Fibroblast of villous mesenchyme (primary cell): ENCODE data around the gene ZBED1. TPM values are rescaled to one million over a fixed set of nuclear protein-coding genes. Genes with fewer than 3 reads are reported as not detected.

ENCODE experiments used
- DNase-seq: peaks from one replicate; pipeline ENCODE4 v3.0.0-alpha.2; 2010; ENCODE audit warnings: low read depth
- H3K4me3 ChIP-seq: 2 replicates; pipeline ENCODE4 v1.5.1; 2011; ENCODE audit warnings: low read depth, mild to moderate bottlenecking, low read length
- total RNA-seq: library from RNA; depleted of rRNA; stranded (reverse); fragments of >200 nt; gene quantifications from 2 replicates; pipeline ENCODE4 v1.2.3, GENCODE V29; 2012
- TF ChIP-seq, protein P1 (sequence below): IDR thresholded peaks from 2 replicates; pipeline ENCODE4 v1.5.1; 2012; ENCODE audit warnings: low read depth, mild to moderate bottlenecking, low read length; ENCODE audit not compliant: insufficient read depth

ZBED1 gene
- total RNA-seq, 1 donor, result 32.4 TPM

DNA sequence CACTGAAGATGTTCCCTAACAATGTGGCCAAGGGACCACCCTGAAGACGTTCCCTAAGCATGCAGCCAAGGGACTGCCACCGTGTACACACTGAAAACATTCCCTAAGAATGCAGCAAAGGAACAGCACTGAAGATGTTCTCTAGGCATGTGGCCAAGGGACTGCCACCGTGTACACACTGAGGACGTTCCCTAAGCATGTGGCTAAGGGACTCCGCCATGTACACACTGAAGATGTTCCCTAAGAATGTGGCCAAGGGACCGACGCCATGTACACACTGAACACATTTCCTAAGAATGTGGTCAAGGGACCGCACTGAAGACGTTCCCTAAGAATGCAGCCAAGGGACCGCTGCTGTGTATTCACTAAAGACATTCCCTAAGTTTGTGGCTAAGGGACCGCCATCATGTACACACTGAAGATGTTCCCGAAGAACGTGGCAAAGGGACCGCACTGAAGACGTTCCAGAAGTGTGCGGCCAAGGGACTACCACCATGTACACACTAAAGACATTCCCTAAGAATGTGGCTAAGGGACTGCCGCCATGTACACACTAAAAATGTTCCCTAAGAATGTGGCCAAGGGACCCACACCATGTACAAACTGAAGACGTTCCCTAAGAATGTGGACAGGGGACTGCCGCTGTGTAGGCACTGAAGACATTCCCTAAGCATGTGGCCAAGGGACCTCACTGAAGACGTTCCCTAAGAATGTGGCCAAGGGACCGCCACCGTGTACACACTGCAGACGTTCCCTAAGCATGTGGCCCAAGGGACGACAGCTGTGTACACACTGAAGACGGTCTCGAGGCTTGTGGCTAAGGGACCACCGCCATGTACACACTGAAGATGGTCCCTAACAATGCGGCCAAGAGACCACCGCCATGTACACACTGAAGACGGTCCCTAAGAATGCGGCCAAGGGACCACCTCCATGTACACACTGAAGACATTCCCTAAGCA, 54.8 kb downstream of the ZBED1 start:
- no peak for DNase-seq
- TF ChIP-seq, protein P1, sequence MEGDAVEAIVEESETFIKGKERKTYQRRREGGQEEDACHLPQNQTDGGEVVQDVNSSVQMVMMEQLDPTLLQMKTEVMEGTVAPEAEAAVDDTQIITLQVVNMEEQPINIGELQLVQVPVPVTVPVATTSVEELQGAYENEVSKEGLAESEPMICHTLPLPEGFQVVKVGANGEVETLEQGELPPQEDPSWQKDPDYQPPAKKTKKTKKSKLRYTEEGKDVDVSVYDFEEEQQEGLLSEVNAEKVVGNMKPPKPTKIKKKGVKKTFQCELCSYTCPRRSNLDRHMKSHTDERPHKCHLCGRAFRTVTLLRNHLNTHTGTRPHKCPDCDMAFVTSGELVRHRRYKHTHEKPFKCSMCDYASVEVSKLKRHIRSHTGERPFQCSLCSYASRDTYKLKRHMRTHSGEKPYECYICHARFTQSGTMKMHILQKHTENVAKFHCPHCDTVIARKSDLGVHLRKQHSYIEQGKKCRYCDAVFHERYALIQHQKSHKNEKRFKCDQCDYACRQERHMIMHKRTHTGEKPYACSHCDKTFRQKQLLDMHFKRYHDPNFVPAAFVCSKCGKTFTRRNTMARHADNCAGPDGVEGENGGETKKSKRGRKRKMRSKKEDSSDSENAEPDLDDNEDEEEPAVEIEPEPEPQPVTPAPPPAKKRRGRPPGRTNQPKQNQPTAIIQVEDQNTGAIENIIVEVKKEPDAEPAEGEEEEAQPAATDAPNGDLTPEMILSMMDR, result no peak
- H3K4me3 ChIP-seq, result no peak overlapping the region

DNA sequence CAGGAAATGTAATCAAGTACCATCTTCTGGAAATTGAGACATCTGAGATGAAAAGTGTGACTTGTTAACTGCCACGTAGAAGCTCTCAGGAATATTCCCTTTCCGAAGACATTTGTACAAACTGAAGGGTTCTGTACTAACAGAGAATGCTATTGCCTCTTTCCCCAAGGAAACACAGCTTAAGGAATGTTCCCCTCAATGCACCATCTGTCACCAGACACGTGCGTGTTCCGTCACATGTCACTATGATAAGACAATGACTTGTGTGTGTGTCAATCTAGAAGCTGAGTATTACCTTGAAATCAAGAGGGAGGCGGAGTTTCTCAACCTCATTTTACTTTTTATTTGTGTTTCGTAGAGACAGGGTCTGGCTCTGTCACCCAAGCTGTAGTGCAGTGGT, 58.1 kb downstream of the ZBED1 start:
- TF ChIP-seq, protein P1, result no peak
- no peak overlapping the region for H3K4me3 ChIP-seq
- no peak for DNase-seq

DNA sequence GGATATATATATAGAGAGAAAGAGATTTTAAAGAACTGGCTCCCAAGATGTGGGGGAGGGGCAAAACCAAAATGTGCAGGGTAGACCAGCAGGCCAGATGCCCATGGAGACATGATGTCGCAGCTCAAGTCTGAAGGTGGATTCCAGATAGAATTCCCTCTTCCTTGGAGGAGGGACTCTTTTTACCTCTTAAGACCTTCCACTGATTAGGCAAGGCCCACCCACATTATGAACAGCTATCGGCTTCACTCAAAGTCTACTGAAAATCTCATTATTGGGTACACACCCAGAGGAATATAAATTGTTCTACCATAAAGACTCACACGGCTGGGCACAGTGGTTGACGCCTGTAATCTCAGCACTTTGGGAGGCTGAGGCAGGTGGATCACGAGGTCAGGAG, 59.3 kb downstream of the ZBED1 start:
- TF ChIP-seq, protein P1, result no peak
- no peak overlapping the region for H3K4me3 ChIP-seq
- DNase-seq, result no peak

- DNase-seq, result no peak
- no peak overlapping the region for H3K4me3 ChIP-seq
- TF ChIP-seq, protein P1, result no peak
Observed at GRCh38 chrX:2439613-2440012, 61.2 kb downstream of the ZBED1 start.

Other genes with a start within 250 kb of the ZBED1 start
- 24.6 and 35.4 TPM in 2 replicates for gene DHRSX, start within 50 bp of the ZBED1 start, total RNA-seq
- gene CD99, start 190.3 kb upstream of the ZBED1 start, total RNA-seq, result 268 and 386 TPM in 2 replicates